Upper lobe of left lung (tissue), 4 donors: ENCODE data around the gene PAGE2.

Experiments
- EP300 ChIP-seq, 4 donors: sonication (generic); formaldehyde crosslinking; IDR thresholded peaks; one replicate each; pipeline ENCODE4 v1.5.1; 2017; ENCODE audit warnings: antibody characterized with exemption in 4 of 4, control low read depth in 2 of 4
- POLR2A ChIP-seq, 4 donors: fragments of 450-650 bp; IDR thresholded peaks; one replicate each; pipeline ENCODE4 v1.5.1; 2016 to 2017; ENCODE audit warnings: antibody characterized with exemption in 4 of 4, mild to moderate bottlenecking in 2 of 4
- POLR2AphosphoS5 ChIP-seq, 2 donors: sonication (generic); formaldehyde crosslinking; IDR thresholded peaks; one replicate each; pipeline ENCODE4 v1.5.1; 2017; ENCODE audit warnings: antibody characterized with exemption in 2 of 2
- TF ChIP-seq, protein P1 (sequence below), 6 experiments: fragments of 450-650 bp in 4 of 6; fragments of 200-600 bp in 2 of 6; sonication (generic) in 2 of 6; IDR thresholded peaks; one replicate each; pipeline ENCODE4 v1.5.1; 2016 to 2019; ENCODE audit warnings: antibody characterized with exemption in 6 of 6

DNA sequence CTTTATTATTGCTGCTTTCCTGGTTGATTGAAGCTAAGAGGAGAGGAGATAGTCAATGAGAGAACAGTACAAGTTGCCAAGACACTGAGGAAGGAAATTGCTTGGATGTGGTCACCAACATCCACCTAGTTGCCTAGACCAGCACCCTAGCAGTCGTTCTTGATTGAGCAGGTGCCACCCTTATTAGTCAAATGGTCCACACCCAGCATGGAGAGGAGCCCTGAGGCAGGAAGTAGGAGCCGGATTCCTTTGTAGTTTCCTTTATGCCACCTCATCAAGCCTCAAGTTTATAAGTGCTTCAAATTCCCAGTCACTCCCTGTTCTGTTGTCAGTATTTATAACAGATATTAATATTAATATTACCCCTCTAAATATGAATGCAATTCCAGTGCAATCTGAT is 19.1 kb downstream of the PAGE2 start:
- TF ChIP-seq, protein P1, sequence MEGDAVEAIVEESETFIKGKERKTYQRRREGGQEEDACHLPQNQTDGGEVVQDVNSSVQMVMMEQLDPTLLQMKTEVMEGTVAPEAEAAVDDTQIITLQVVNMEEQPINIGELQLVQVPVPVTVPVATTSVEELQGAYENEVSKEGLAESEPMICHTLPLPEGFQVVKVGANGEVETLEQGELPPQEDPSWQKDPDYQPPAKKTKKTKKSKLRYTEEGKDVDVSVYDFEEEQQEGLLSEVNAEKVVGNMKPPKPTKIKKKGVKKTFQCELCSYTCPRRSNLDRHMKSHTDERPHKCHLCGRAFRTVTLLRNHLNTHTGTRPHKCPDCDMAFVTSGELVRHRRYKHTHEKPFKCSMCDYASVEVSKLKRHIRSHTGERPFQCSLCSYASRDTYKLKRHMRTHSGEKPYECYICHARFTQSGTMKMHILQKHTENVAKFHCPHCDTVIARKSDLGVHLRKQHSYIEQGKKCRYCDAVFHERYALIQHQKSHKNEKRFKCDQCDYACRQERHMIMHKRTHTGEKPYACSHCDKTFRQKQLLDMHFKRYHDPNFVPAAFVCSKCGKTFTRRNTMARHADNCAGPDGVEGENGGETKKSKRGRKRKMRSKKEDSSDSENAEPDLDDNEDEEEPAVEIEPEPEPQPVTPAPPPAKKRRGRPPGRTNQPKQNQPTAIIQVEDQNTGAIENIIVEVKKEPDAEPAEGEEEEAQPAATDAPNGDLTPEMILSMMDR (IDR thresholded peaks at IDR 0.05) = no peak
- TF ChIP-seq POLR2A (IDR thresholded peaks at IDR 0.05) = no peak
- no peak for TF ChIP-seq POLR2AphosphoS5 (IDR thresholded peaks at IDR 0.05)
- no peak for TF ChIP-seq EP300 (IDR thresholded peaks at IDR 0.05)
